CD8-positive, alpha-beta memory T cell (primary cell): ENCODE measurements around the gene HLA-F. TPM values are rescaled to one million over a fixed set of nuclear protein-coding genes. Genes with fewer than 3 reads are reported as not detected.

Source experiments
- CTCF ChIA-PET: fragments of 350-600 bp; sonication (Branson Sonifier 250); formaldehyde crosslinking; loops from one replicate; lab custom pipeline; 2021; ENCODE audit warnings: antibody characterized with exemption; lab: Charles Lee
- POLR2A ChIA-PET: fragments of 350-600 bp; sonication (Branson Sonifier 250); formaldehyde crosslinking; loops from one replicate; lab custom pipeline; 2021; ENCODE audit warnings: antibody characterized with exemption; lab: Charles Lee
- DNase-seq, 5 donors: peaks; one replicate each; pipeline versions ENCODE4 v3.0.0 to v3.0.0-alpha.2; 2020 to 2022; ENCODE audit warnings: mixed read lengths in 1 of 5
- H3K27ac ChIP-seq: one replicate; pipeline ENCODE4 v1.7.0; 2013; ENCODE audit warnings: low read depth, mild to moderate bottlenecking, low read length, moderate library complexity
- H3K27me3 ChIP-seq: 2 replicates; pipeline ENCODE4 v1.7.0; 2013; ENCODE audit warnings: low read length, mild to moderate bottlenecking; ENCODE audit not compliant: insufficient read depth, poor library complexity, severe bottlenecking
- H3K36me3 ChIP-seq: 2 replicates; pipeline ENCODE4 v1.7.0; 2013; ENCODE audit warnings: mild to moderate bottlenecking, low read length, moderate library complexity; ENCODE audit not compliant: insufficient read depth
- H3K4me1 ChIP-seq: 2 replicates; pipeline ENCODE4 v1.7.0; 2013; ENCODE audit warnings: mild to moderate bottlenecking, low read length, moderate library complexity; ENCODE audit not compliant: insufficient read depth
- H3K4me3 ChIP-seq: 2 replicates; pipeline ENCODE4 v1.7.0; 2013; ENCODE audit warnings: mild to moderate bottlenecking, low read length
- H3K9me3 ChIP-seq: 2 replicates; pipeline ENCODE4 v1.7.0; 2013; ENCODE audit warnings: mild to moderate bottlenecking, low read length
- H3K27ac Mint-ChIP-seq, 8 donors: one replicate each; pipeline ENCODE4 v1.8.0; 2020 to 2021; ENCODE audit warnings: mixed read lengths in 8 of 8, mild to moderate bottlenecking in 6 of 8, inconsistent platforms in 3 of 8, moderate library complexity in 3 of 8
- H3K27me3 Mint-ChIP-seq, 2 donors: one replicate each; pipeline ENCODE4 v1.8.0; 2020 to 2021; ENCODE audit warnings: mixed read lengths in 2 of 2, mild to moderate bottlenecking in 1 of 2, moderate library complexity in 1 of 2
- H3K36me3 Mint-ChIP-seq, 3 donors: one replicate each; pipeline ENCODE4 v1.8.0; 2020 to 2021; ENCODE audit warnings: mixed read lengths in 3 of 3, inconsistent platforms in 1 of 3, mild to moderate bottlenecking in 1 of 3
- H3K4me1 Mint-ChIP-seq, 3 donors: one replicate each; pipeline ENCODE4 v1.8.0; 2020 to 2021; ENCODE audit warnings: mixed read lengths in 3 of 3, inconsistent platforms in 1 of 3, mild to moderate bottlenecking in 1 of 3
- H3K4me3 Mint-ChIP-seq, 7 donors: one replicate each; pipeline ENCODE4 v1.8.0; 2020 to 2021; ENCODE audit warnings: mixed read lengths in 7 of 7, mild to moderate bottlenecking in 6 of 7, moderate library complexity in 4 of 7, inconsistent platforms in 2 of 7
- H3K9me3 Mint-ChIP-seq, 5 donors: one replicate each; pipeline ENCODE4 v1.8.0; 2020 to 2022; ENCODE audit warnings: mixed read lengths in 5 of 5, mild to moderate bottlenecking in 3 of 5, moderate library complexity in 2 of 5, inconsistent platforms in 1 of 5
- polyA plus RNA-seq: library from polyadenylated mRNA; unstranded; fragments of 300-500 nt; fragmentation: Illumina TruSeq; gene quantifications from one replicate; pipeline ENCODE4 v1.2.3, GENCODE V29; 2021
- total RNA-seq, 2 experiments: library from RNA; stranded (reverse); gene quantifications; one replicate each; pipeline ENCODE4 v1.2.3, GENCODE V29; 2021

The HLA-F gene
- total and polyA plus RNA-seq, 3 experiments from 2014 or later, result 222 to 500 (median 242) TPM

GRCh38 chr6:29680904-29681303 is 42.3 kb upstream of the HLA-F start, which contains the start of gene ZFP57:
Gene ZFP57 (minus strand): TSS chr6:29681152. CDS start chr6:29677003, 4,149 bp downstream.
- Histone ChIP-seq H3K4me3 (no peak within 1 kb of the TSS), H3K27me3 (no peaks in the 10 kb centered on the region), H3K4me1 (no peaks in the 10 kb centered on the region), H3K9me3 (no peaks in the 10 kb centered on the region), H3K36me3 (no peaks in the 10 kb centered on the region), H3K27ac (no peak within 1 kb of the TSS)
- Mint-ChIP-seq H3K27ac (peak within 1 kb of the TSS in 4 of 8 donors; percentile 41 to 79 (median 60)), H3K4me1 (peaks cover 9 to 57% (median 13%) of the 10 kb centered on the region in 3 donors), H3K4me3 (peak within 1 kb of the TSS in 4 of 7 donors; percentile 74 to 86 (median 82)), H3K27me3 (peaks cover 6 to 8% of the 10 kb centered on the region in 2 donors), H3K36me3 (peaks cover 0 to 6% (median 0%) of the 10 kb centered on the region in 3 donors), H3K9me3 (no peaks in the 10 kb centered on the region)
- POLR2A ChIA-PET, result no interaction called here
- CTCF ChIA-PET, result interaction anchor here (1.0 to 2.1 kb wide), 3 partner anchors 24 to 30 kb away, joined by 4 to 6 read pairs (median 4); no protein-coding TSS in a partner anchor
- DNase-seq, result no peak

GRCh38 chr6:29681811-29682210 is 41.4 kb upstream of the HLA-F start:
- Mint-ChIP-seq H3K27ac (no peak overlapping the region), H3K9me3 (no peaks in the 10 kb centered on the region)
- POLR2A ChIA-PET, result no interaction called here

DNA sequence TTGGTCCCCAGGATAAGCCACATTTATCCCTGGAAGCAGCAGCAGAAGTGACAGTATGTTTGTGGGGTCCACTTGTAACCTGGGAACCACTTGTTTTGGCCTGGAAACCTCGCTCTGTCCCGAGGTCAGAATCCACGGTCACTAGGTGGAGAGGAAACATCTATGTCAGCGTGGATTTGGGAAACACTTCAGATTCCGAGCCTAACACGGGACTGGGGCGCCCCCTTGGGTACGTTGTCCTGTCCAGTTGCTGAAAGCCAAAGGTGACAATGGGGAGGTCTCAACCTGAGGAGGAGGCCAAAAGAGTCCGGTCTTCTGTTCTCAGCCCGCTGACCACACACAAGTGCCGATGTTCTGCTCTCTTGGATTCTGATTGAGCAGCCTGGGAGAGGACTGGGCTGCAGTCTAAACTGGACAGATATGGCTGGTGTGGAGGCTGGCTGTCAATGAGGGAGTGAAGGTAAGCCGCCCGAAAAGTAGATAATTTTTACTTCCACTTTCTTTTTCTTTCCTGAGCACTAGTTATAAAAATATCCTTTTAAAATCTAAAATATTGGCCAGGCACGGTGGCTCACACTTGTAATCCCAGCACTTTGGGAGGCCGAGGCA is 37.4 kb upstream of the HLA-F start:
- no peaks in the 10 kb centered on the region for H3K27me3 ChIP-seq
- peaks cover 2 to 16% (median 10%) of the 10 kb centered on the region in 3 donors for H3K4me1 Mint-ChIP-seq
- peak overlapping the region in 1 of 8 donors; percentile 50 for H3K27ac Mint-ChIP-seq
- no peaks in the 10 kb centered on the region for H3K4me1 ChIP-seq
- no peaks in the 10 kb centered on the region for H3K9me3 ChIP-seq
- CTCF ChIA-PET, result interaction anchor here (2.3 kb wide), 1 partner anchor 32 kb away, joined by 8 read pairs; no protein-coding TSS in a partner anchor
- peaks cover 0 to under 1% (median 0%) of the 10 kb centered on the region in 3 donors for H3K36me3 Mint-ChIP-seq
- no peak overlapping the region for H3K27ac ChIP-seq
- no peak for DNase-seq
- no peaks in the 10 kb centered on the region for H3K36me3 ChIP-seq
- peak overlapping the region in 1 of 7 donors; percentile 54 for H3K4me3 Mint-ChIP-seq
- H3K4me3 ChIP-seq, result no peak overlapping the region
- POLR2A ChIA-PET, result no interaction called here
- H3K27me3 Mint-ChIP-seq, result peaks cover 3% of the 10 kb centered on the region in 2 donors
- no peaks in the 10 kb centered on the region for H3K9me3 Mint-ChIP-seq

More at GRCh38 chr6:29681811-29682210, 41.4 kb upstream of the HLA-F start:
- Mint-ChIP-seq H3K27me3 (peaks cover 6 to 8% of the 10 kb centered on the region in 2 donors), H3K4me1 (peaks cover 6 to 51% (median 10%) of the 10 kb centered on the region in 3 donors), H3K4me3 (no peak overlapping the region), H3K36me3 (peaks cover 0 to 3% (median 0%) of the 10 kb centered on the region in 3 donors)
- H3K4me1 ChIP-seq, result no peaks in the 10 kb centered on the region
- DNase-seq, result no peak
- no peak overlapping the region for H3K4me3 ChIP-seq
- CTCF ChIA-PET, result interaction anchor here (2.1 kb wide), 1 partner anchor 31 kb away, joined by 6 read pairs; no protein-coding TSS in a partner anchor
- H3K27me3 ChIP-seq, result no peaks in the 10 kb centered on the region
- no peaks in the 10 kb centered on the region for H3K9me3 ChIP-seq
- no peak overlapping the region for H3K27ac ChIP-seq
- no peaks in the 10 kb centered on the region for H3K36me3 ChIP-seq

- DNase-seq, result no peak
- ChIA-PET POLR2A (no interaction called here), CTCF (interaction anchor here (1.5 to 2.9 kb wide), 2 partner anchors 40 to 44 kb away, joined by 3 to 10 read pairs; no protein-coding TSS in a partner anchor)
- Histone ChIP-seq H3K27ac (no peak overlapping the region), H3K27me3 (no peaks in the 10 kb centered on the region), H3K36me3 (no peaks in the 10 kb centered on the region), H3K4me1 (no peaks in the 10 kb centered on the region), H3K9me3 (no peaks in the 10 kb centered on the region), H3K4me3 (no peak overlapping the region)
- no peaks in the 10 kb centered on the region for H3K4me1 Mint-ChIP-seq
- peaks cover 0 to 9% (median 0%) of the 10 kb centered on the region in 3 donors for H3K36me3 Mint-ChIP-seq
- no peak overlapping the region for H3K27ac Mint-ChIP-seq
- H3K9me3 Mint-ChIP-seq, result peaks cover 7 to 10% (median 9%) of the 10 kb centered on the region in 5 donors
- H3K4me3 Mint-ChIP-seq, result no peak overlapping the region
- H3K27me3 Mint-ChIP-seq, result peaks cover 6 to 12% of the 10 kb centered on the region in 2 donors
Measured at GRCh38 chr6:29694637-29695036, 28.6 kb upstream of the HLA-F start.

DNA sequence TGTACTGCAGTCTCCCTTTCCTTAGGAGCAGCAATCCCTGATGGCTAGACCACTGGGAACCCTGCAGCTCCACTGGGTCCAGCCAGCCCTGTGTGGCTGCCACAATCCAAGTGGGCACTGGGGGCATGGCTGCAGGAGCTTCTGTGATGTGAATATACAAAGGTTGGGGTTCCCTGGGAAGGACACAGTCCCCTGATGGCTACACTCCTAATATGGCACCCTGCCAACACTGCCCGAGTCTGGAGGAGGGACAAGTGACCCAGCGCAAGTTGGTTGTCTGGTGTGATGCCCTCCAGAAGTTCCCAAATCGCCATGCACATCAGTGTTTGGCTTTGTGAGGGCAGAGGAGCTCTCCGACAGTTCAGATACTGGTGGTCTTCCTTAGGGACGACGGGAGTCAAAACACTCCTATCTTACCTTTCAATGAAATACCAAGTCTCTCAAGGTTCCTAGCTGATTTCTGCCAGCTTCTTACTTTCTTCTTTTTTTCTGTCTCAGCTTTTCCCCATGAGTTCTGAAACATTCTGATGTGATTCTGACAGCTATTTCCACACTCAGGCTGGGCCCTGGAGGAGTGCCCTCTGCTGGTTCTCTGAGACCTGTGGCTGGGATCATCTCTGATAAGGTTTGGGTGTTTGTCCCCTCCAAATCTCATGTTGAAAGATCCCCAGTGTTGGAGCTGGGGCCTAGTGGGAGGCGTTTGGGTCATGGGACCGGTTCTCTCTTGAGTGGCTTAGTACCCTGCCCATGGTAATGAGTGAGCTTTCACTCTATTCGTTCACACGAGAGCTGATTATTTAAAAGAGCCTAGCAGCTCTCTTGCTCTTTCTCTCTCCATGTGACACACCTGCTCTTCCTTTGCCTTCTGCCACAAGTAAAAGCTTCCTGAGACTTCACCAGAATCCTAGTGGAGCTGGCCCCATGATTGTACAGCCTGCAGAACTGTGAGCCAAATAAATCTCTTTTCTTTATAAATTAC is 26.8 kb upstream of the HLA-F start:
- Mint-ChIP-seq H3K4me1 (no peaks in the 10 kb centered on the region), H3K27me3 (peaks cover 6 to 22% of the 10 kb centered on the region in 2 donors), H3K27ac (no peak overlapping the region), H3K36me3 (peaks cover 0 to 9% (median 0%) of the 10 kb centered on the region in 3 donors), H3K4me3 (no peak overlapping the region), H3K9me3 (peaks cover 7 to 10% (median 9%) of the 10 kb centered on the region in 5 donors)
- no peaks in the 10 kb centered on the region for H3K36me3 ChIP-seq
- no peak for DNase-seq
- H3K27me3 ChIP-seq, result no peaks in the 10 kb centered on the region
- POLR2A ChIA-PET, result no interaction called here
- no peak overlapping the region for H3K4me3 ChIP-seq
- CTCF ChIA-PET, result interaction anchor here (1.0 to 2.9 kb wide), 3 partner anchors 31 to 58 kb away, joined by 4 to 10 read pairs (median 6); no protein-coding TSS in a partner anchor
- H3K27ac ChIP-seq, result no peak overlapping the region
- no peaks in the 10 kb centered on the region for H3K9me3 ChIP-seq
- H3K4me1 ChIP-seq, result no peaks in the 10 kb centered on the region

GRCh38 chr6:29702519-29703103 is 20.6 kb upstream of the HLA-F start:
- peaks cover 20% of the 10 kb centered on the region for H3K4me1 ChIP-seq
- no peaks in the 10 kb centered on the region for H3K9me3 ChIP-seq
- Mint-ChIP-seq H3K4me3 (no peak overlapping the region), H3K36me3 (no peaks in the 10 kb centered on the region), H3K9me3 (no peaks in the 10 kb centered on the region), H3K27ac (peak overlapping the region in 1 of 8 donors; percentile 17), H3K4me1 (peaks cover 5 to 27% (median 21%) of the 10 kb centered on the region in 3 donors), H3K27me3 (peaks cover 14 to 46% of the 10 kb centered on the region in 2 donors)
- peak in 4 of 5 donors; percentile 41 to 75 (median 69) for DNase-seq
- no peaks in the 10 kb centered on the region for H3K36me3 ChIP-seq
- ChIA-PET POLR2A (interaction anchor here (1.4 kb wide), 1 partner anchor 35 kb away, joined by 3 read pairs; no protein-coding TSS in a partner anchor), CTCF (interaction anchor here (0.8 to 1.8 kb wide), 7 partner anchors 19 to 132 kb away, joined by 3 to 9 read pairs (median 4); no protein-coding TSS in a partner anchor)
- no peak overlapping the region for H3K27ac ChIP-seq
- no peaks in the 10 kb centered on the region for H3K27me3 ChIP-seq
- no peak overlapping the region for H3K4me3 ChIP-seq
